Naive B cell (primary cell): ENCODE measurements around the gene JAZF1. TPM values are rescaled to one million over a fixed set of nuclear protein-coding genes. Genes with fewer than 3 reads are reported as not detected.
A peak's percentile ranks its signal among the peaks of the same experiment; 100 is the strongest.

Experiments used
- ATAC-seq, 2 donors: fragments of 150-1000 bp; cut with Tn5 transposase; 2 replicates each; pipeline ENCODE4 v1.10.0; 2021; ENCODE audit warnings: low read depth in 2 of 2, mild to moderate bottlenecking in 2 of 2, moderate library complexity in 2 of 2
- DNase-seq: peaks from one replicate; pipeline ENCODE4 v3.0.0; 2022
- H3K27ac Mint-ChIP-seq, 6 donors: one replicate each; pipeline ENCODE4 v1.8.0; 2020 to 2022; ENCODE audit warnings: mild to moderate bottlenecking in 6 of 6, mixed read lengths in 6 of 6, moderate library complexity in 5 of 6, inconsistent platforms in 2 of 6
- H3K27me3 Mint-ChIP-seq, 3 donors: one replicate each; pipeline ENCODE4 v1.8.0; 2021 to 2022; ENCODE audit warnings: mixed read lengths in 3 of 3, mild to moderate bottlenecking in 1 of 3
- H3K36me3 Mint-ChIP-seq, 2 donors: one replicate each; pipeline ENCODE4 v1.8.0; 2020 to 2022; ENCODE audit warnings: mixed read lengths in 2 of 2, inconsistent platforms in 1 of 2, mild to moderate bottlenecking in 1 of 2
- H3K4me1 Mint-ChIP-seq, 3 donors: one replicate each; pipeline ENCODE4 v1.8.0; 2020 to 2022; ENCODE audit warnings: mixed read lengths in 3 of 3, inconsistent platforms in 1 of 3, mild to moderate bottlenecking in 1 of 3, moderate library complexity in 1 of 3
- H3K4me3 Mint-ChIP-seq, 8 donors: one replicate each; pipeline ENCODE4 v1.8.0; 2020 to 2022; ENCODE audit warnings: mild to moderate bottlenecking in 8 of 8, mixed read lengths in 8 of 8, moderate library complexity in 8 of 8, inconsistent platforms in 2 of 8
- H3K9me3 Mint-ChIP-seq, 7 donors: one replicate each; pipeline ENCODE4 v1.8.0; 2020 to 2022; ENCODE audit warnings: mixed read lengths in 7 of 7, mild to moderate bottlenecking in 5 of 7, inconsistent platforms in 2 of 7, moderate library complexity in 1 of 7
- polyA plus RNA-seq, 6 donors: library from polyadenylated mRNA; unstranded; fragments of 300-500 nt; fragmentation: Illumina TruSeq; gene quantifications; one replicate each; pipeline ENCODE4 v1.2.3, GENCODE V29; 2021; ENCODE audit warnings: low read depth in 6 of 6

JAZF1 gene
- polyA plus RNA-seq, 6 donors from 2014 or later = 25.4 to 37.7 (median 28.3) TPM

GRCh38 chr7:28203508-28204240, 23.1 kb upstream of the JAZF1 start:
- Mint-ChIP-seq H3K9me3 (peaks cover 0 to 29% (median 14%) of the 10 kb centered on the region in 7 donors), H3K27me3 (no peaks in the 10 kb centered on the region), H3K36me3 (peaks cover 0 to 17% of the 10 kb centered on the region in 2 donors), H3K27ac (no peak overlapping the region), H3K4me1 (peaks cover 40 to 89% (median 72%) of the 10 kb centered on the region in 3 donors), H3K4me3 (peak overlapping the region in 3 of 8 donors; percentile 13 to 30 (median 19))
- no peak for ATAC-seq
- DNase-seq = no peak

- peaks cover 0 to 10% of the 10 kb centered on the region in 2 donors for H3K36me3 Mint-ChIP-seq
- H3K9me3 Mint-ChIP-seq = peaks cover 0 to 20% (median 9%) of the 10 kb centered on the region in 7 donors
- DNase-seq (peak; percentile 25), ATAC-seq (peak; percentile 61 to 62)
- no peaks in the 10 kb centered on the region for H3K27me3 Mint-ChIP-seq
- peak overlapping the region in 4 of 6 donors; percentile 20 to 64 (median 53) for H3K27ac Mint-ChIP-seq
- peak overlapping the region in 4 of 8 donors; percentile 3 to 51 (median 34) for H3K4me3 Mint-ChIP-seq
- peaks cover 32 to 75% (median 60%) of the 10 kb centered on the region in 3 donors for H3K4me1 Mint-ChIP-seq
Measured at GRCh38 chr7:28202222-28202621, 21.6 kb upstream of the JAZF1 start.

DNA sequence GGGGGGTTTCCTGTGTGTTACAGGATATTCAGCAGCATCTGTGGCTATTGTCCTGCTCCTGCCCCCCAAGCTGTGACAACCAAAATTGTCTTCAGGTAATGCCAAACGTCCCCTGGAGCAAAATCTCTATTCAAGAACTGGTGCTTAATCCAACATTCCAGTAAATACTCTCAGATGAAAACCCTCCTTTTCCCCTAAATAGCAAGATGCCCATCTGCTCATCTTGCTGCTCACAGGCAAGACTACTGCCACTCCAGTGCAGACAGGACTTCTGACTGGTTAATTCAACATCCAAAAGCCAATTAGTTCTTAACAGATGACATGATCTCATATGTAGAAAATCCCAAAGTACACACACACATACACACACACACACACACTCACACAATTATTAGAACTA, 20.5 kb upstream of the JAZF1 start:
- H3K9me3 Mint-ChIP-seq = peaks cover 0 to 9% (median 0%) of the 10 kb centered on the region in 7 donors
- ATAC-seq (no peak), DNase-seq (no peak)
- H3K36me3 Mint-ChIP-seq = no peaks in the 10 kb centered on the region
- peak overlapping the region in 2 of 8 donors; percentile 7 to 30 for H3K4me3 Mint-ChIP-seq
- H3K27ac Mint-ChIP-seq = peak overlapping the region in 2 of 6 donors; percentile 21 to 78
- H3K27me3 Mint-ChIP-seq = no peaks in the 10 kb centered on the region
- peaks cover 28 to 69% (median 56%) of the 10 kb centered on the region in 3 donors for H3K4me1 Mint-ChIP-seq

DNA sequence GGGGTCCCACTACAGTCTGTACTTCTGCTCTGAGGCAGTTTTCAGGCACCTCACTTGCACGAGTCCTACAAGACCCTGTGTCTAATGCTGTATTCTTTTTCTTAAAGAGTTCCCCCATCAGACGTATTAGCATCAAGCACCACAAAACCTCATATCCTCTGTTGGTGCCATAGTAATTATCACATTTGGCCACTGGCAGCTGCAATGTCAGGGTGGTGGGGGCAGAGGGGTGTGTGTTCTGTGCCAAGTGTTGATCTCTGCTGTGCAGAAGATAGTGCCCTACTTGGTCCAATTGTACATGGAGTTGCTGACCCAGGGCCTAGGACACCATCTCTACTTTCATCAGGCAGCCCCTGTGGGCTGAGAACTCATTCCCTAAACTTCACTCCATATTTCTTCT, 20.0 kb upstream of the JAZF1 start:
- peak overlapping the region in 3 of 8 donors; percentile 21 to 42 (median 26) for H3K4me3 Mint-ChIP-seq
- H3K36me3 Mint-ChIP-seq = no peaks in the 10 kb centered on the region
- H3K27ac Mint-ChIP-seq = peak overlapping the region in 1 of 6 donors; percentile 3
- DNase-seq (no peak), ATAC-seq (peak; percentile 57 to 62)
- peaks cover 0 to 6% (median 0%) of the 10 kb centered on the region in 7 donors for H3K9me3 Mint-ChIP-seq
- H3K4me1 Mint-ChIP-seq = peaks cover 32 to 70% (median 57%) of the 10 kb centered on the region in 3 donors
- H3K27me3 Mint-ChIP-seq = no peaks in the 10 kb centered on the region

DNA sequence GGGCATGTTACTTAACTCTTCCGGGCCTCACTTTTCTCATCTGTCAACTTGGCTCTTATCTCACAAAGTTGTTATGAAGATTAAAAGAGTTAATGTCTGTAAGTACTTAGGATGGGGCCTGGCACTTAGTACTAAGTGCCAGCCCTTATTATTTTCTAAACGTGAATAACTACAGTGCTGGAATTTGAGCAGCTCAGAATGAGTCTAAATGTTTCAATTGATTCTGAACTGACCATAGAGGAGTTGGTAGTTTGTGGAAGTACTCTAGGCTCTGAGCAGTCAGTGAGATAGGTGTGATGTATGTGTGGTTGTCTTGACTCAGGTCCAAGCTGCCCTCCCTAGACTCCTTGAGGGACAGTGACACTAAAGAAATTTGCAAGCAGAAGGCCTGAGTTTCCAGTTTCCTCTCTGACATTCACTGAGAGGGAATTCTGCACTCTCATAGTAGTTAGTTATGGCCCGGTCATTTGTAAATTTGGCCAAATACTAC, 18.5 kb upstream of the JAZF1 start:
- Mint-ChIP-seq H3K36me3 (no peaks in the 10 kb centered on the region), H3K9me3 (peaks cover 0 to 3% (median 0%) of the 10 kb centered on the region in 7 donors), H3K27ac (peak overlapping the region in 1 of 6 donors; percentile 71), H3K4me3 (no peak overlapping the region), H3K4me1 (peaks cover 27 to 64% (median 59%) of the 10 kb centered on the region in 3 donors), H3K27me3 (no peaks in the 10 kb centered on the region)
- ATAC-seq (no peak), DNase-seq (no peak)

DNA sequence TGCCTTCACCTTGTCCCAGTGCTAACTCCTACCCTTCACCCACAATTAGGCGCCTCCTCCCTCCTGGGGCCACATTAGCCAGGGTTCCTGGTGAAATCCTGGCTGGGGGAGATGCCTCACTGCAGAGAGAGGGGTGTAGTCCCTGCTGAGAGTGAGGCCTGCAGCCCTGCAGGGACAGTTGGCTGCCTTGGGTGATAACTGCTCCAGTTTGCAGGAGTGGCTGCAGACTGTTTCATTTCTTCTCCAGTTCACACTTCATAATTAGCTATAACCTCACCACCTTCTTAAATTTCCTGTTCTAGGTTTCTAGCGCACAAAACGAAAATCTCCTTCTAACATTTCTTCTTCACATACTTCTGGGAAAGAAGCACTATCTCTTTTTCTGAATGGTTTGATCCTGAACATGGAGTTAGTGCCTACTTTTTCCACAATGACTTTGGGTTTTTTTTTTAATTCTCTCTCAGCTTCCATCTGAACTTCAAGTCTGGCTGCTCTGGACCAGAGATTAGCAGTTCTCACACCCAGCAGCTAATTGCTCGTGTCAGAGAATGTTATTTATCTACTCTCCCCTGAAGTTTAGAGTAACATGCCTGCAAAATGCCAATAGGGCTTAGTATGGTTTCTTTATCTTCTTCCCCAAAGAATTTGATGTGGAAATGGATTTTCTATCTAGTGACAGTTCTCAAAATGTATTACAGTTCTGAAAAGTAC, 15.5 kb upstream of the JAZF1 start:
- Mint-ChIP-seq H3K4me1 (peaks cover 35 to 62% (median 55%) of the 10 kb centered on the region in 3 donors), H3K27ac (peak overlapping the region in 3 of 6 donors; percentile 0 to 88 (median 50)), H3K27me3 (no peaks in the 10 kb centered on the region), H3K4me3 (peak overlapping the region in 1 of 8 donors; percentile 77), H3K36me3 (no peaks in the 10 kb centered on the region), H3K9me3 (peaks cover 0 to 2% (median 0%) of the 10 kb centered on the region in 7 donors)
- ATAC-seq (no peak), DNase-seq (no peak)

DNA sequence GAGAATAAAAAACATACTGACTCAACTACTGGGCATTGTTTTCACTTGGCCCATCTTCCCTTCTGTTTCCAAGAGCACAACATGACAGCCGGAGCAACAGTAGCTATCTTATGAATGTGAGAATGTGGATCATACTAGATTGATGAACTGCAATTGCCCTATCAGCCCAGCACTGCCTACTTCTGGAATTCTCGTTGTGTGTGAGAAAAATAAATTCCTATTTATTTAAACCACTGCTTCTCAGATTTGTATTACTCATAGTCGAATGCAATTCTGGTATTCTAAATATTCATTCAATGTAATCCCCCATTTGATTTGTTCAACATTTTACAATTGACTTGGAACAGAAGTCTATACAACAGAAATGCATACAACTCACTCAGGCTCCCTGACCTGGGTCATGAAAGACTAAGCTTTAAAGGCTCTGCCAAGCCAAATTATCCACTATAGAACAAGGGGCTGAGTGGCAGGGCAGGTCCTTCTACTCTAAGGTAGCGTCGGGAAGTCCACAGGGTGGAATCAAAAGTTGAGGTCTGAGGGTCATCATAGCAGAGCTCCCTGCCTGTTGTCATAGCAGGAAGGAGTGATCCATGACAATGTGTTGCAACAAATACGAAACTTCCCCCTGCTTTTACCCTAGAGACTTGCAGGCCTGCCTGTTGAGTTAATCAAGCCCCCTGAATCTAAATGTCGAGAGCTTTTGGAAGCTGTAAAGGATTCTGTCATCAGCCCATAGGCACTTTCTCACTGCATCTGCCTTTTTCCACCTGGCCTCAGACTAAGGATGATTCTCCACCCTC, 12.4 kb upstream of the JAZF1 start:
- peak overlapping the region in 1 of 8 donors; percentile 68 for H3K4me3 Mint-ChIP-seq
- DNase-seq (no peak), ATAC-seq (peak in 1 of 2 donors; percentile 36)
- H3K4me1 Mint-ChIP-seq = peaks cover 43 to 68% (median 63%) of the 10 kb centered on the region in 3 donors
- no peaks in the 10 kb centered on the region for H3K36me3 Mint-ChIP-seq
- peaks cover 0 to 2% (median 0%) of the 10 kb centered on the region in 7 donors for H3K9me3 Mint-ChIP-seq
- peak overlapping the region in 4 of 6 donors; percentile 25 to 73 (median 58) for H3K27ac Mint-ChIP-seq
- no peaks in the 10 kb centered on the region for H3K27me3 Mint-ChIP-seq

DNA sequence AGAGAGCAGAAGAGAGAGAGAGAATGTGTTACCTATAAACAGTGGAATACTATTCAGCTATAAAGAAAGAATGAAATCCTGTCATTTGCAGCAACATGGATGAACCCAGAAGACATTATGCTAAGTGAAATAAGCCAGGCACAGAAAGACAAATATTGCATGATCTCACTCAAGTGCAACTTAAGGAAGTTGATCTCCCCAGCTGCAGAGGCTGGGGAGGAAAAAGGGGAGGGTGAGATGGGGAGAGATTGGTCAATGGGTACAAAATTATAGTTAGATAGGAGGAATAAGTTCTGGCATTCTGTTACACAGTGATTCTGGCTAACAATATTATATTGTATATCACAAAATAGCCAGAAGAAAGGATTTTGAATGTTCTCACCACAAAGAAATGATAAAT, 11.2 kb upstream of the JAZF1 start:
- no peaks in the 10 kb centered on the region for H3K36me3 Mint-ChIP-seq
- H3K27me3 Mint-ChIP-seq = no peaks in the 10 kb centered on the region

DNA sequence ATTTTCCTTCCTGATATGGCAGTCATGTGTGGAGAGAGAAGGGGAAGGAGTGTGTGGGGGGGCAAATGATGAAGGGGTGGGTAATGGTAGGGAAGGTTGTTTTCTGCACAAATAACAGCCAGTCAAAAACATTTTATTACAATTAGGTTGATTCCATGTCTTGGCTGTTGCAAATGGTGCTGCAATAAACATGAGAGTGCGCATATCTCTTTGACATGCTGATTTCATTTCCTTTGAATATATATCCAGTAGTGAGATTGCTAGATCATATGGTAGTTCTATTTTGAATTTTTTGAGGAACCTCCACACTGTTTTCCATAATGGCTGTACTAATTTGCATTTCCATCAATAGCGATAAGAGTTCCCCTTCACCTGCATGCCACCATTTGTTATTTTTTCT, 10.6 kb upstream of the JAZF1 start:
- Mint-ChIP-seq H3K36me3 (no peaks in the 10 kb centered on the region), H3K27me3 (no peaks in the 10 kb centered on the region), H3K4me3 (peak overlapping the region in 5 of 8 donors; percentile 12 to 63 (median 19)), H3K27ac (peak overlapping the region in 2 of 6 donors; percentile 50 to 57), H3K4me1 (peaks cover 39 to 64% (median 57%) of the 10 kb centered on the region in 3 donors), H3K9me3 (peaks cover 0 to 2% (median 0%) of the 10 kb centered on the region in 7 donors)
- ATAC-seq (no peak), DNase-seq (no peak)

More for the DNA sequence above, 11.2 kb upstream of the JAZF1 start:
- H3K4me1 Mint-ChIP-seq = peaks cover 43 to 68% (median 62%) of the 10 kb centered on the region in 3 donors
- peak overlapping the region in 6 of 8 donors; percentile 5 to 63 (median 16) for H3K4me3 Mint-ChIP-seq
- DNase-seq (no peak), ATAC-seq (no peak)
- H3K27ac Mint-ChIP-seq = peak overlapping the region in 2 of 6 donors; percentile 26 to 50
- peaks cover 0 to 2% (median 0%) of the 10 kb centered on the region in 7 donors for H3K9me3 Mint-ChIP-seq

DNA sequence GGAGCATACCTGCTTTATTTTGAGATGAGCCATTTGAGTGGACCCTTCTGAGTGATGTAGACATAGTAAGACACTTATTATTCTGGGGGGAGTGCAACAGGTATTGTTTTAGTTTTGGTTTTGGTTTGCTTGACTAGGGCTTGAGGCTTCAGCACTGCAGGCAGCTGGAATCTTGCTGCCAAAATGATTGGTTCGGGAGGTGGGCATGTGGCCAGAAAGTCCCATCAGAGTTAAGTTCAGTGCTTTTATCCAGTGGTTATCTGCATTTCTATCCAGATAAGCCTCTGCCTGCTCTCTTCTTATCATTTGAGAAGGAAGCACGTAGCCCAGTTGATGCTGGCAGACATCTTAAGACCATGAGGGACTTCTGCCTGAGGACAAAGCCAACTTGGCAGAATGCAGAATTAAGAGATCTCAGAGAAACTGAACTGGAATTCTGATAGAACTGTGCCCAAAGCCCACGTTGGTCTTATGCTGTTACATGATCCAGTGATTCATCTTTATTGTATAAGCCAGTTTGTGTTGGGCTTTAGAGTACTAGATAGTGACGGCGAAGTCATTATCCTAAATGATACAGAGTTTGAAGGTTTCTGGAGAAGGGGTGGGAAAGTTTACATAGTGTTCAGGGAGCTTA, 9.6 kb upstream of the JAZF1 start:
- peak overlapping the region in 6 of 8 donors; percentile 37 to 72 (median 46) for H3K4me3 Mint-ChIP-seq
- H3K4me1 Mint-ChIP-seq = peaks cover 32 to 64% (median 51%) of the 10 kb centered on the region in 3 donors
- no peaks in the 10 kb centered on the region for H3K27me3 Mint-ChIP-seq
- peaks cover 0 to 2% (median 0%) of the 10 kb centered on the region in 7 donors for H3K9me3 Mint-ChIP-seq
- no peak for DNase-seq
- peak overlapping the region in 2 of 6 donors; percentile 5 to 33 for H3K27ac Mint-ChIP-seq
- ATAC-seq = no peak
- H3K36me3 Mint-ChIP-seq = no peaks in the 10 kb centered on the region

DNA sequence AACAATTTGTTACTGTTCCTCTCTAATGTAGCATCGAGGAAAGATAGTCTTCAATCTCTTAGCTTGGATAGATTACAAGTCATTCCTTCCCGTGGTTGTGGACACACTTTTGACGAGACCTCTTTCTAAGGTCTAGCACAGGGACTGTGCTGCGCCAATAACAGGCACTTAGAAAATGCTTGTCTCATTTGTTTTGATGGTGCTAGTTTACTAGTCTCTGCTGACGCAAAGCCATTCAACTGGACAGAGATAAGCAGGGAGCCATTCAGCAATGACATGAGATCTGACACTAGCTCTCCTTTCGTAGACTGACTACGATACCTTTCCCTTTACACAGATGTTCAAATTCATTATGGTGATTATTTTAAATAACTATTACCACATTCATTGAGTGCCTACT, 6.4 kb upstream of the JAZF1 start:
- DNase-seq = no peak
- Mint-ChIP-seq H3K36me3 (no peaks in the 10 kb centered on the region), H3K4me3 (no peak overlapping the region), H3K9me3 (peaks cover 0 to 2% (median 0%) of the 10 kb centered on the region in 7 donors), H3K4me1 (peaks cover 47 to 70% (median 63%) of the 10 kb centered on the region in 3 donors), H3K27ac (peak overlapping the region in 1 of 6 donors; percentile 23), H3K27me3 (no peaks in the 10 kb centered on the region)
- ATAC-seq = no peak

- H3K27ac Mint-ChIP-seq = no peak overlapping the region
- H3K4me1 Mint-ChIP-seq = peaks cover 35 to 56% (median 48%) of the 10 kb centered on the region in 3 donors
- H3K9me3 Mint-ChIP-seq = no peaks in the 10 kb centered on the region
- ATAC-seq = no peak
- no peaks in the 10 kb centered on the region for H3K27me3 Mint-ChIP-seq
- no peak for DNase-seq
- peak overlapping the region in 5 of 8 donors; percentile 16 to 91 (median 73) for H3K4me3 Mint-ChIP-seq
- no peaks in the 10 kb centered on the region for H3K36me3 Mint-ChIP-seq
Measured at GRCh38 chr7:28183627-28184026, 3.0 kb upstream of the JAZF1 start.
